Epidermal melanocyte (primary cell): Measurements from ENCODE around the gene CDH4.
"Not testable (repeated sequence)": the region's sequence is repeated elsewhere in the genome, so short reads cannot be mapped to it uniquely, and the experiment has no call there.

Experiments
- DNase-seq: peaks from one replicate; pipeline ENCODE4 v3.0.0; 2011; ENCODE audit warnings: low spot score; ENCODE audit not compliant: insufficient read length

CDH4 gene

DNA sequence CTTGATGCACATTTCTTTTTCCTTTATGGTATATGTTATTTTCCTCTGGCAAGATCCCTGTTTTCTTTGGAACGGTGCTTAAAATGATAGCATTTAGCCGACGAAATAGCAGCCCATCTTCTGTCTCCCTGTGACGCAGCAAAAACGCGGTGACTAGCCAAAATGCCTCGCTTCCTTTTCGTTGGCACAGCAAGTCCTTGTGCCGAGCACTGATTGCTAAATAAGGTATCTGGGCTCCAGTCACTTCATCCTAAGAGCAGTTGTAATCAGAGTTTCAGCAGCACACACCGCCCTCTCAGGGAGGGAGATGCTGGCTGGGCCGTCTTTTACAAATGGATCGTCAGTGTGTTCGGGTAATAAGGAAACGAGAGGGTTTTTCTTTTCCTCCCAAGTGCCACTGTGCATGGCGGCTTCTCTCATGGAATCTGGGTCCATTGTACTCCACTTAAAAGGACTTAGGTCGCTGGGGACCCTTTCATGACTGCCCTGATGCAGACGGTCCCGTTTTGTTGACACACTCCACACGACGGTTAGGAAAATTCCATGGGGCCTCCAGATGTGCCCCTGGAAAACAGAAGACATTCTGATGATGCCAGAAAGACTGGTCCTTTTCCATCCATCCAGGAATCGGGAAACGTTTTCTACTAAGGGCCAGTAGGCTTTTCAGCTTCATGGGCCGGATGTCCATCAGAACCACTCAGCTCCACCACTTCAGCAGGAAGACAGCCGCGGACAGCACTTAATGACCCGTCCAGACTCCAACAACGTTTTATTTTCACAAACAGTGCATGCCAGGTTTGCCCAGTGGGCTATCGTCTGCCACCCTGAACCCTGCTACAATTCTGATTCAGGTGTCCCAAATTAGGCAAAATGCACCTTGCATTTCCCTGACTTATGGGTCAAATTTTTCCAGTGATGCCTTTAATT lies 185.5 kb downstream of the CDH4 start:
- DNase-seq: no peak

- DNase-seq: no peak
Observed at GRCh38 chr20:61438285-61438684, 186.2 kb downstream of the CDH4 start.

DNA sequence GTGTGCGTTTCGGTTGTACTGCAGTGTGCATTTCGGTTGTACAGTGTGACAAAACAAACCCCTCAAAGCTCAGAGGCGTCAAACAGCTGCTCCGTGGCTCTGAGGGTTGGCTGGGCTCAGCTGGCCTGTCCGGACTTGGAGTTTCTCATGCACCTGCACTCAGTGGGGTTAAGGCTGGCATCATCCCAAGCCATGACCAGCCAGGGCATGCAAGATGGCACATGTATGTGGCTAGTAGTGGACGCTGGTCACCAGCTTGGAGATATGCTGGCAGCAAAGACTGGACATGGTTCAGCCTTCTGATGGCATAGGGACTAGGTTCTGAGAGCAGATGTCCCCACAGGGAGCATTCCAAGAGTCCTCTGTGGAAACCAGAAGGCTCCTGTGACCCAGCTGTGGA lies 187.2 kb downstream of the CDH4 start:
- no peak for DNase-seq

- no peak for DNase-seq
Observed at GRCh38 chr20:61440548-61441055, 188.5 kb downstream of the CDH4 start.

GRCh38 chr20:61441537-61441936 lies 189.5 kb downstream of the CDH4 start:
- DNase-seq: no peak

DNA sequence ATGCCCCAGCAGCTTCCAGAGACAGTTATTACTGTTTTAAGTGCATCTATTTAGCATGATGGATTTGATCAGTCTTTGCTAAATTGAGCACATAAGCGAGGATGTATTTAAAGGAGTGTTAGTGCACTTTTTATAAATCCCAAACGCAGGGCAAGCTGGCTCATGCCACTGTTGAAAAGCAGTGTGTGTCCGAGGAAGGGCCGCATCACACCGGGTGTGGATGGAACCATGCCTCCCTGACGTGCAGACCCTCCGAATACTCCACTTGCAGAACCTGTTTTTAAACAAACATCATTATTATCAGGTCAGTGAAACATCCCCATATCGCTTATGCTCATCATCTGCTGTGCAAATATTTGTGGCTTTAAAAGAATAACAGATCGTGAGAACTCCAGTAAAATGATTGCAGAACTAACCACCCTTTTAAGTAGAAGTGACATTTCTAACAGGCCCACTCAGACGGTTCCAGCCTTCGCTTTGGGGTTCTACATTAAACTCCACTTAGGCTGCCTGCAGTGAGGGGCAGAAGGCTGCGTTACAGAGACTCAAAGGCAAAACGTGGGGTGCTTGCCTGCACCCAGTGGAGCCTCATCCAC lies 190.1 kb downstream of the CDH4 start:
- DNase-seq: no peak

GRCh38 chr20:61442718-61443117 lies 190.7 kb downstream of the CDH4 start:
- no peak for DNase-seq

DNA sequence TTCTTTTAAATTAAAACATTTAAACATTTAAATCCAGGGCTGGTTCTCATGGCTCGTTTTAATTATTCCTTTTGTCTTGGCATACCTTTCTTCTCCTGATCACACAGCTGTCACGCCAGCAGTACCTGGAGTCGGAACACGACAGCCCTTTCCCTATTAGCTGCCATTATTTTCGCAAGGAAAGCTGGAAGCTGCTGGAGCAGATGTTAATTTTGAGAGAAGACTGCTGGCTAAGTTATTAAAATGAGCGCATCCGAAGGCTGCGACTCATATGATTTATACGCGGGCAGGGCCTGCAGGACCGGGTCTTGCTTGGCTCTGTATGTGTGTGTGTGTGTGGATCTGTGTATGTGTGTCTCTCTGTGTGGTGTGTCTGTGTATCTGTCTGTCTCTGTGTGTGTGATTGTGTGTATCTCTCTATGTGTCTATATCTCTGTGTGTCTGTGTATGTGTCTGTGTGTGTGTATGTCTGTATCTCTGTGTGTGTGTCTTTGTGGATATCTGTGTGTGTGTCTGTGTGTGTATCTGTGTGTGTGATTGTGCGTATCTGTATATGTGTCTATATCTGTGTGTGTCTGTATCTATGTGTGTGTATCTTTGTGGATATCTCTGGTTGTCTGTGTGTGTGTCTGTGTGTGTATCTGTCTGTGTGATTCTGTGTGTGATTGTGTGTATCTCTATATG lies 191.5 kb downstream of the CDH4 start:
- no peak for DNase-seq

- no peak for DNase-seq
Observed at GRCh38 chr20:61444637-61445036, 192.6 kb downstream of the CDH4 start.

DNA sequence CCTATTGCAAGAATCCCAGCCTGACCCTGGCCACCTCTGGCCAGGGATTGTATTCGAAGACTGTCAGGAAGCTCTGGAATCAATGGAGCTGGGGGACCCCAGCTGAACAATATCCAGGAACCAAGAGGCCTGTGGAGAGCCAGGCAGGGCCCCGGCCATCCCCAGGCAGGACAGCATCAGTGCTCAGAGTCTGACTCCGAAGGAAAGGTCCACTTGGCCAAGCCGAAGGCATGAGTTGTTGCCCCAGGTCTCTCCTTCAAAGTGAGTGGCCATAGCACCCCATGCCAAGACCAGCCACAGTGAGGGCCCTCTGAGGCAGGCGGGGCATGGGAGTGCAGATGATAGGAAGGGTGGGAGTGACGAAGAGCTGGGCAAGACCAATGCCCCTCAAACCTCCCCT lies 193.1 kb downstream of the CDH4 start:
- no peak for DNase-seq

GRCh38 chr20:61445741-61446140 lies 193.7 kb downstream of the CDH4 start:
- DNase-seq: no peak

DNA sequence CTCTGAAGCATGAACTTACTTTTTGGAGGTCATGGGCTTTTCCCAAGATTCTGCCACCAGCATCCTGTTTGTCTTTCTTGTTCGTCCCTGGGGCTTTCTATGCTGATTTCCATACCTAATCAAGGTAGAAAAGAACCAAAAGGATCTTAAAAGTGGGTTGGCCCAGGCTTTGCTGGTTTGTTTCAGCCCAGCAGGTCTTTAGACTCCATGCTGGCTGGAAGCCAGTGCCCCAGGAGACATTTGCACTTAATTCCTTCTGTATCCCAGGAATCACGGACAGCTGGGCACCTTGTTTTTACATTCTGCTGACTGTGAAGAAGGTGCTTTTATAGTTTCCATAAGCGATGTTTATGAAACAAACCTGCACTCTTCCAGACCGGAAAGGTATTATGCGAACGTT lies 195.9 kb downstream of the CDH4 start:
- no peak for DNase-seq

DNA sequence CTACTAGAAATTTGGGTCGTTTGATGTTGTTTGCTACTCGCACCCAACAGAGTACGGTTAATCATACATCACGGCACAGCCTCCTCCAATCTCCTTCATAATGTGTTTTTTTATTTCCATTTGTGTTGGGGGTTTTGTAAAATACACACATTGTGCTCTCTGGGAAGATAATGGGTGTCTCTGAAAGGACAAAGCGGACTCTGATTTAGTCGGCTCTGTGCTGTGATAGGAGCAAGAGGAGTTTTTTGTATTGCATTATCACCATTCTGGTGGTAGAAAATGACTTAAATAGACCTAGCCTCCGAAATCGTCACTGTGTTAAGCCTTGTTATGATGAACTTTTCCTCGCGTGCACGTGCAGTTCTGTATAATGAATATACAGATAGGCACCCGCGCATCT lies 196.3 kb downstream of the CDH4 start:
- DNase-seq: no peak

DNA sequence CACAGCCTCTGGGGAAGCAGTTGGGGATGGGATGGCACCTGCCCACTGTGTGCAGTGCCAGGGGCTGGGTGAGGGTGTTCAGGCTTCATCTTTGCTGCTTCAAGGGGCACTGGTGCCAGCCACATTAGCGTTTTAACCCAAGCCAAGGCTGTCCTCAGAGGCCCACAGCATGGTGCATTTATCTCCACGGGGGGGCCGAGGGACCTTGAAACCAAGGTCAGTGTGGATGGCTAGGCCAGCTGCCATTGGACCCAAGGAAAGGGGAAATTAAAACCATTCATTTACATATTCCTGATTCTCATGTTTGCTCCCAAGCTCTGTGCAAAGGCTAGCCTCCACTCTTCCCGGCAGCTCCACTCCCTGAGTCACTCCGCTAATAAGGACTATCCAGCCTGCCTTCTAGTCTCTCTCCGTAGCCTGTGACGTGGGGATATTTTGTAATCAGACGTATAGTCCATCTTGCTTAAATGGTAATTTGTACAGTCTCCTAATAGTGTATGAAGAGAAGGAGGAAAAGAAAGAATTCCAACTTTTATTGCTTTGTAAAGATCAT lies 197.1 kb downstream of the CDH4 start:
- no peak for DNase-seq

DNA sequence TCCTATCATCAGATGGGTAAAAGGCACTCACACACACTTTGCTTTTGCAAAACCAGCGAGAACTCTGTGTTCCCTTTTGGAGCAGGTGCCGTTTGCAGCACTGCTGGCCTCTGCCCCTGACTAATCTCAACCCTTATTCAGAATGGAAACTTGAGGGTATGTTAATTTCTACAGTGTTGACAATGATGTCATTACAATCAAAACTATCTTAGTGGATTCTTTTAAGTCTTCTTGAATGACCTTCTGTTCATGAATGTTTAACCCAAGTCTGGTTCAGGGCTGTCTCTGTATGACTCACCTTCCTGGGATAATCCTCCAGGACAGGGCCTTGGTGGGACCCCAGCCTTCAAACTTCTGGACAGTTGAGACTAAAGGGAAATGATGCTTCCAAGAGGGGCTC lies 197.9 kb downstream of the CDH4 start:
- no peak for DNase-seq

DNA sequence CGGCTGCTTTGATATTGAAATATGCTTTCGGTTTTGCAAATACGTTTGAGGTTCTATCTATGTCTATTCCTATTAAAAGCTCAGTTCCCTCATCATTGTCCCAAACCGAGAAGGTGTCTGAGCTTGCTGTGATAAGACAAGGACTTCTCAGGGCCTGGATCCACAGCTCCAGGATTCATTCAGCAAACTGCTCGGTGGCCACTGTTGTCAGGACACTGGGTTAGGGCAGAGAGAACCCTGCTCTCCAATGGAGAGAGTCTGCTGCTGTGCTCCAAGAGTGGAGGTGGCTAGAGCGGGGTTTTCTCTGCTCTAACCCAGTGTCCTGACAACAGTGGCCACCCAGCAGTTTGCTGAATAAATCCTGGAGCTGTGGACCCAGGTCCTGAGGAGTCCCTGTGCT lies 198.5 kb downstream of the CDH4 start:
- no peak for DNase-seq

GRCh38 chr20:61451009-61451408 lies 198.9 kb downstream of the CDH4 start:
- DNase-seq: no peak

- DNase-seq: no peak
Observed at GRCh38 chr20:61451953-61452352, 199.9 kb downstream of the CDH4 start.

GRCh38 chr20:61453219-61453618 lies 201.2 kb downstream of the CDH4 start:
- no peak for DNase-seq

DNA sequence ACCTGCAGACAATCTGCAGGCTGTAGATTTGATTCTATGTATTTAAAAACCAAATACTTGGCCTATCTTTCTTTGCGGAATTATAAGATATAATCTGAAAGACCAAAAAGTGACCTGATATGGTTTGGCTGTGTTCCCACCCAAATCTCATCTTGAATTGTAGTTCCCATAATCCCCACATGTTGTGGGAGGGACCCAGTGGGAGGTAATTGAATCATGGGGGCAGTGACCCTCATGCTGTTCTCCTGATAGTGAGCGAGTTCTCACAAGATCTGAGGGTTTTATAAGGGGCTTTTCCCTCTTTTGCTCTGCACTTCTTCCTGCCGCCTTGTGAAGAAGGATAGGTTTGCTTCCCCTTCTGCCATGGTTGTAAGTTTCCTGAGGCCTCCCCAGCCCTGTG lies 201.6 kb downstream of the CDH4 start:
- not testable (repeated sequence) for DNase-seq

- DNase-seq: no peak
Observed at GRCh38 chr20:61454053-61454452, 202.0 kb downstream of the CDH4 start.
